Measurements from ENCODE around the gene ADAMTS15.

ADAMTS15 gene

DNA sequence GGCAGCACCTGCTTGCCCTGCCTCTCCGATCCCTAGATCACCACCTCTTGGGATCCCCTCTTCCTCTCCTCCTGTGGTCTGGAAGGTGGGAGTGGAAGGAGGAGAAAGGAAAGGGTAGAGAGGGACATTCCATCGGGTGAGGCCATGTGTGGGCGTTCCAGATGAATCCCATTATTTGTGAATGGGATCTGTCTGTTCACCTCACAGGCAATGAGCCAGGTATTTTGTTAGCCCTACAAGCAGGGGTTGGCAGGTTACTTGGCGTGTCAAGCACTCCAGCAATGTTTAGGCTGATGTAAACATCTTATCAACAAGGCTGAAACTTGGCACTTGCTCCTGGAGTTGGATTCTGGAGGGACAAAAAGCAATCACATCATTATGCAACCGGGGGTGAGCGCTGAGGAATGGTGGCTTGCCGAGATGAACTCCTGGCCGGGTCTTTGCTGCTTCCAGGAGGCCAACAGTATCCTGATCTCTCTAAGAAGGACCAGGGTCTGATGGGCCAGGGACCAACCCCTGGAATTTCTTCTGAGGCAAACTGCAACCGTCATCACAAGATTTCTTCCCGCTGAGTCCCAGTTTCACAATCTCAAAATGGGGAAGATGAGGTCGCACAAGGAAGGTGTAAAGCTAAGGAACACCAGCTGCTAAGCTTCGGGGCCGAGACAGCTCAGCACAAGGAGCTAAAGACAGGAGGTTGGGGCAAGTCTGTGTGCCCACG lies 27.8 kb upstream of the ADAMTS15 start:
- no peak for DNase-seq

DNA sequence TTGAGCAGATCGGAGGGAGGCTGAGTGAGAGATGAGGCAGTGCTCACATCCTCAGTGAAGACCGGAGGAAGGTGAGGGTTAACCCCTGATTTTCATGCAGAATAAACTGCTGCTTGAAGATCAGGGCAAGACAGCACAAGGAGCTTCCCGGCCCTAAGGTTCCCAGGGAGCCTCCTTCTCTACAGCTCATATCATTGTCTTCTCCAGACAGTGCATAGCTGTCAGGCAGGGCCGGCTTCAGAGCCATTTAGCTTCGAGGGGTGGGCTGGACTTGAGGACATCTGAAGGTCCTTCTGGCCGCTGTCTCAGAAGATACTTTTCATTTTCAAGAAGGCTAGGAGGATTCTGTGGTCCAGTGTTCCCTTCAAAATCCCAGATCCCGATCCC lies 27.3 kb upstream of the ADAMTS15 start:
- DNase-seq: no peak

DNA sequence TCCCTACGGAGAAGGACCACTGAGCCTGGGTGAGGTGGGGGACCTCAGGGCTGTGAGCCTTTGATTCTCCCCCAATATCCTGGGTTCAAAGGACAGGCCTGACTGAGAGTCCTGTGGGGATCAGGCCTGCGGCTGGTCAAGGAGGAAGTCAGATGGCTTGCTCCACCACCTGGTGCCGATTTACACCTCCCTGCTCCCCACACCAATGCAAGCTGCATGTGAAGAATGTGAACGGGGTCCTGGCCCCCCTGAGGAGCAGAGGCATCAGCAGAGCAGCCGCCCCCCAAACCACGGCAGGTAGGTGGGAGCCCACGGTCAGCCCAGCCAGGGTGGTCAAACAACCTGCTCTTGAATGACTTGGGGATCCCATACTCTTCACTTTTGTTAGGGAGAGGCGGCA lies 26.7 kb upstream of the ADAMTS15 start:
- no peak for DNase-seq

DNA sequence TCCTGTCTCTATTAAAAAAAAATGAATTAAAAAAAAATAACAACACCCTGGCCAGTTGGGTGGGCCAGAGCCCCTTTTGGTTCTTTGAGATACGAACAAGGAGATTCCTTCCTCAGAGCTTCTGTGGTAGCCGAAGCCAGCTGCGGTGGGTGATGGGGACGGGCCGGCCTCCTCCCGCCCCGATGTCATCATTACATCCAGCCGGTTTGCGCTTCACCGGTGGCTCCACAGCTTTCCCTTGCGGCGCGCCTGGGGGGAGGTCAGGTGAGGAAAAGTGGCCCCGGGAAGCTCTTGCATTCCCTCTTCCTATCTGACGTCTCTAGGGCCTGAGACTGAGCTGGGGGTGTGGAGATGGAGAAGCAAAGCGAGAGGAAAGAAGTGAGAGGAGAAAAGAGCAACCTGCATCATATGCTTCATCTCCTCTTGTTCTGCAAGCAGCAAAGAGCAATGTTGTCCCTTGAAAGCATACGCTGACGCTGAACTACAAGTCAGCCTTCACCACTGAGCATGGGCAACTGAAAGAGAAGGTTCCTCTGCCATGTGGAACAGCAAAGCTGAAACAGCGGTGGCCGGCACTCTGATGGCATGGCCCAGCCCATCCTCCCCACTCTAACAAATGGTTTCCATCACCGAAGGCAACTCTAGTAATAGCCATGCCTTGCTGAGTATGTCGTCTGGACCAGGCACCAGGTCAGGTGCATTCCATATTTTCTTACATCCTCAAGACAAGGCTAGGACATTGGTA lies 26.0 kb upstream of the ADAMTS15 start:
- DNase-seq: no peak

DNA sequence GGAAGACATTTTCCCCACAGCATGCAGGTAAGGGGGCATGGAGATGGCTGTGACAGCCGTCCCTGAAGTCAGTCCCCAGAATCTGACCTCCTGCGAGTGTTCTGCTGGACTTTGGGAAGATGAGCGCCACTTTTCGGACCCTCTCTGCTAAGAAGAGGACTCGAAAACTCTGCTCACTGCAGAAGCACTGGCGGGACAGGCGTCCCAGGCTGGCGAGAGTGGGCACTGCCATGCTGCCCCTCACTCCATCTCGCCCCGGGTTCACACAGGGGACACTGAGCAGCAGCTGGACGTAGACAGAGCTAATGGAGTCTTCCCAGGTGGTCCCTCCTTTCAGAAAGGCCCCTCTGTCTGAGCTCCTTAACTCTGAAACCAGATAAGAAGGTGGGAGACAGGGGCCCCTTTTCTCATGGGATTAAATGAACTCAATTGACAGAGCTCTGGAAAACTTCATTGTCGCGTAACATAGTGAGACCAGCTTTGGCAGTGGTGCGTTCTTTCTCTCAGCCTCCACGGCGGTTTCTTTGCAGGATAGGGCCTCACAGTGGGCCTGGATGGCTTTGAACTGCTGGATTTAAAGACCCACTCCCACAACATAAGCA lies 24.8 kb upstream of the ADAMTS15 start:
- DNase-seq: no peak

DNA sequence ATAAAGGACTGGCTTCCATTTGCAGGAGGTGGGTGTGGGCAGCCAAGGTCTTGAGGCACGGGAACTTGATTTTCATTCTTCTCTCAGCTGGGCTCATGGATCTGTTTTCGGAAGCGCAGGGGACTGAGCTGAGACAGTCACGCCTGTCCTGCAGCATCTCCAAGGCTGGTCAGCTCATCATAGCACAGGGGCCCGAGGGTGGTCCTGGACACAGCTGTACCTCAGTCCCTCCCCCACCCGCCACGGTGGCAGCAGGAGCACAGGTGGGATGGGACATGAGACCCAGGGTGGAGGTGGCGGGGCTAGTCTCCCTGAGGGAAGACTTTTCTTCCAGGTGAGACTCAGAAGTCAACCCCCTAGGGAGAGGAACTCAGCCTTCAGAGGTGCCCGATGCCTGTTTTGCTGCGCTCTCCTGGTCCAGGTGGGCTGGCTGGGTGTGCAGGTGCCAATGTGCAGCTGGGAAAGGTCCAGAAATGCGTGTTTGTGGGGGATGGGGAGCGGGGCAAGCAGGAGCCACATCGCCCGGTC lies 23.8 kb upstream of the ADAMTS15 start:
- DNase-seq: no peak

DNA sequence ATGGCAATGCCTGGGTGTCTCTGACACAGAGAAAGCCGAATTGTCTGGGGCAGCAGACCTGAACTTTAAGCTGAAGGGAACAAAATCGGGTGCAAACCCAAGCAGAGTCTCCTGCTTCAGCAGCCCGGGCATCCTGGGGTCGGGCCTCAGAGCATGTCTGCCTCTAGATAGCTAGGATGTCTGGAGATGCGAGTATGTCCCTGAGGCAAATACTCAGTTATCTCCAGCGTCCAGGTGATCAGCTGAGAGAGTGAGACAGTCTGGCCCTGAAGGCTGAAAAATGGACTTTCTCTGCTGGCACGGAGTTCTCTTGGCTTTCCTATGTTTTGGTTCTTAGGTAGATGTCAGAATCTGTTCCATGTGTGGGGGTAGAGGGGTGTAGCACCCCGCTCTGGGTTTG lies 23.3 kb upstream of the ADAMTS15 start:
- DNase-seq: no peak

DNA sequence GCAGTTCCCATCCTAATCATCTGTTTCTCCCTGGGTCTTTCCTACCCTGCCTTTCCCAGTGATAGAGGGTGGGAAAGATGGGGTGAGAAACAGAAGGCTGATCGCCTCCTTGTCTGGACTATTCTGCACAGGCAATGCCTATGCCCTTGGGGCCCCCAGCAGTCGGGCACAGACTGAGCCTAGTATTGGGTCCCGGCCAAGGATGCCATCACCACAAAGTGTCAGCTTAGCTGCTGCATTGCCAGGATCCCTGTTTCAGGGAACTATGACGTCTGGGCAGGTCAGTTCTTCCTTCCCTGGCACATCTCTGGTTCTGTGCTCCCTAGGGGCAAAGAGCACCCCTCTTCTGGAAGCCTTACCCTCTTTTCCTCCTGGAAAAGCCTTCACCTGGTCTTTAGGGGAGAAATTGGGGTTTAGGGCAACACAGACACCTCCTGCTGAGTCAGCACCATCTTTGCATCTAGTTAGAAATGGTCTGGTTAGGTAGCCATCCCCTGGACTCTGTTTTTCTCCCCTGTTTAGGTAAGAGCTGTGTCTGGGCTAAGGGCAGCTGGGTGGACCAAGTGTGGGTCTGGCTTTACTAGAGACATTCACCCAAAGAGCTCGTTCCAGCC lies 22.1 kb upstream of the ADAMTS15 start:
- DNase-seq: no peak

DNA sequence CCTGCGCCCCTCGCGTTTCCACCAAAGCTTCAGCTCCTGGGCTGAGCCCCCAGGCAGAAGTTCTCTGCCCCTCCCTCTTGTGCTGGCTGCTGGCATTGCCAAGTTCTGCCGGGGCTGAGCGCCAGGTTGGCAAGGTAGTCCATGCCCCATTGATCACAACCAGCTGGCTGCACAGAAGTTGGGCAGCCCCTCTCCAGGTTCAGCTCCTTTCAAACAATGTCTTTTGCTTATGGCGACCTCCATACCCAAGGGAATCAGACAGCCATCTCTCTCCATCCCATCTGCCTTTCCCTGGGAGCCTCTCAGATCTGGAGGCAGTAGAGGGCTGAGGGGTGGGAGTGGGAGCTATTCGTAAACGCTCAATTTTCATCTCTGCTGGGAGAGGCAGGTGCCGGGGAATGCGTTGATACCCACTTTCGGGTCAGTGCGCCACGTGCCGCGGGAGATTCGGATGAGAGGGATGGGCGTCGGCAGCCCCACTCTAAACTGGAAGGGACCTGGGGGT lies 21.6 kb upstream of the ADAMTS15 start:
- no peak for DNase-seq

DNA sequence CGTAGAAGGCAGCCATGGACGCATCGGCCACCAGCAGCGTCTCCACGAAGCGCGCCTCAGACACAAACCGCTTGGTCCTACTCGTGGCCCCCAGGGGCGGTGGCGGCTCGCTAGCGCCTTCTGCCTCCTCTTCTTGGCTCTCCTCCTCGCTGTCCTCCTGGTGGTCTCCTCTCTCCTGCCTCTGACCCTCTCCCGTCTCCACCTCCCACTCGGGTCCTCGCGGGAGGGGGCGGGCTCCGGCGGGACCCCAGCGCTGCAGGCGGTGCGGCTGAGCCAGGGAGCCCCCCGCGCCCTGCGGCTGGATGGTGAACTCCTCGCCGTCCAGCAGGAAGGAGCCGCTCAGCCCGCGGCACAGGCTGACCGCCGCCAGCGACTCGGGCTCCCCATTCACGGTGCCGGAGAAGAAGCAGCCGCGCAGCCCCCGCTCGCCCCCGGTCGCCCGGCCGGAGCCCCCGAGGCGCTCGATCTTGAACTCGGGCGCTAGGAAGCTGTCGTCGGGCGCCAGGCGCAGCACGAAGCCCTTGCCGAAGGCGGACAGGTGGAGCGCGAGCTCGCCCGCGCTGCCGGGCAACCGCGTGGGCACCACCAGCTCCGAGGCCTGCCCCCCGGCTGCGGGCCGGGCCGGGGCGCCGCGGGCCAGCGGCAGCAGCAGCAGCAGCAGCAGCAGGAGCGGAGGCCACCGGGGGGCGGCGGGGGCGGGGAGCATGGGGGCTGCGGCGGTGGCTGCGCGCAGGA lies 20.7 kb upstream of the ADAMTS15 start:
- no peak for DNase-seq

DNA sequence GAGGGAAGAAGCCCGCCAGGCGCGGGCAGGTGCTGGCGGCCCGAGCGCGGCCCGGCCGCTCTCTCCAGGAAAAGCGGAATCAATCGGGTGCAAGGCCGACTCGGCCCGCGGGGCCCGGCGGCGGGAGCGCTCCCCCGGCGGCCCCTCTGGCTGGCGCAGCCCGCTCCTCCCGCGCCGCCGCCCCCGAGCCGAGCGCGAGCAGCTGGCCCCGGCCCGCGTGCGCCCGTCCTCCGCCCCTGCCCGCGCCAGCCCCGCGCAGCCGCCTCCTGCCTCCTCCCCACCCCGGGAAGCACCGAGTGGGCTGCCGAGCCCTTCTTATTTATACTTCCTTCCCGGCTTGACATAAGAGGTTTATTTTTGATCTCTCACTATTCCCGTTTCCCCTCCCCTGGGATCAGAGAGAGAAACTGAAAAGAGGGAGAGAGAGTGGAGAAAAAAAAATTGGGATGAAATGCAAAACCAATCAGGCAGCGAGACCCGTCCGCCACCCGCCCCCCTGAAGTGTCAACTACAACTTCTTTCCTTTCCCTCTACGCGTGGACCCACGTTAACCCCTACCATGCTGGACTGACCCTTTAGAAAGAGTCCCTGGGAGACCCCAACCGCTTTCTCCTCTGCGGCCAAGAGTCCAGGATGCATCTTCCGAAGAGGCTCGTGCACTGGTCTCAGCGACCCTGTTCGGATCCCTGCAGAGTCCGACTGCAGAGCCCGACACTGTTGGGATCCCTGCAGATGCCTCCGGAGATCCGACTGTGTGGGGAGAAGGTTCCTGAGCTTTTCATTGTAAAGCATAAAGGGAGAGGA lies 19.9 kb upstream of the ADAMTS15 start, which contains the start of gene ADAMTS8:
TSS of gene ADAMTS8 (minus strand) at position 294 of the 804 bp plus-strand sequence. CDS start 323 bp downstream, outside the sequence.
- no peak for DNase-seq

DNA sequence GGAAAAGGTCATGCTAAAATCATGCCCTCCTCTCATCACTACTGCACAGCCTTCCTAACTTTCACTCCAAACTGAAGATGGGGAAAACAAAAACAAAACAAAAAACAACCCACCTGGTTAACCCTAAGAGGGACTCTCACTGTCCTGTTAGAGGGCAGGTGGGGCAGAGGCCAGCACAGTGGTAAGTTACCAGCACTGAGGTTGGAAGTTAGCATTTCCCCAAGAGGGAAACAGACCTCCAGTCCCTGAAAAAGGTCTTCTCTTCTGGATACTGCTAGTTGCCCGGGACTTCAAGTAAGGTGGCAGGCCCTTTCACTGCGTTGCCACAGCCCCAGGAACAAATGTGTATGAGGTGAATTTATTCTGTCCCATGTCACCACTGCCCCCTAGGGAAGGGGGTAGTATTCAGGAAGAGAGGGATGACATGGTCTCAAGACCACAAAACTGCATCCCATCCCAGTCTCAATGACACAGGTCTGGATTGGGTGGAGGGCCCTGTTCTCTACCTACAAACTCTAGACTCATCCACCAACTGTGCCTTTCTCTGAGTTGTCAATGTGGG lies 19.2 kb upstream of the ADAMTS15 start:
- DNase-seq: no peak

DNA sequence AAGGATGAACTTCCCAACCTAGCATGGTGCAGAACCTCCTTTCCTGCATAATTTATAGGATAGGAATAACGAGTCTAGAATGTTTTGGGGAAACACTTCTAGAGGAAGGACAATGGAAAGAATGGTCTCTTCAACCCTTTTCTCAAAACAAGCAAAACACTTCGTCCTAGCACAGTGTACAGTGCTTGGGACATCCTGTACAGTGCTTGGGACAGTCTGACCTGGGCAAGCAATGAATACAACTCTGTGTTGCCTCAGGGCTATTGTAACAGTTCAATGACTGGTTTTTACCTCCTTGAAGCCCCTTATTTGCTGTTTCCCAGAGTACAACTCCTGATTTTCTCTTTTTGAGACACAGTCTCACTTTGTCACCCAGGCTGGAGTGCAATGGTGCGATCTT lies 18.5 kb upstream of the ADAMTS15 start:
- no peak for DNase-seq

DNA sequence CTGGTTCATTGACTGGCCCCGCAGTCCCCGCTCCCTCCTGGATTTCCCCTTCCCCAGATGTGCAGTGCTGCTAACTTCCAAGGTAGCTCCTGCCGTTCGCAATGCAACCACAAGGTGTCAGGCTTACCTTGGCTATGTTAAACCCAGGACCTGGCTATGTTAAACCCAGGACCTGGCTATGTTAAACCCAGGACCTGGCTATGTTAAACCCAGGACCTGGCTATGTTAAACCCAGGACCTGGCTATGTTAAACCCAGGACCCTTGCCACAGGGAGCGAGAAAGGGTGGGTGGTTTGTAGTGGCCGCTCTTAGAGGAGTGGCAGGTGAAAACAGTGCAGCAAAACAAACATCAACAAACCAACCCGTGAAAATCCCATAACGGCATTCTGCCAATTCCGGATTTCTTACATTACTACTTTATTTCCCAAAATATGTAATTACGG lies 17.1 kb upstream of the ADAMTS15 start:
- DNase-seq: no peak

DNA sequence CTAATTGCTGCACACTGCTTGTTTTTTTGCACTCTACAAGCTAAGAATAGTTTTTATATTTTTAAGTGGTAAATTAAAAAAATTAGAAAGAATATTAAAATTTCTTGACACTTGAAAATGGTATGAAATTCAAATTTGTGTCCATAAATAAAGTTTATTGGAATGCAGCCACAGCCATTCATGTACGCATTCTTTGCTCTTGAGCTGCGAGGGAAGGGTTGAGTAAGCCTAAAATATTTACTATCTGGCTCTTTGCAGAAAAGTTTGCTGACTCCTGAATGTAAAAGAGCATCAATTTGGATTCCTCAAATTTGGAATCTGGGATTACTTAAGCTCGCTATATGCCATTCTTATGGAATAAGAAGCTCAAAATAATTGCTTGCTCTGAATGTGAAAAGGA lies 16.6 kb upstream of the ADAMTS15 start:
- no peak for DNase-seq

DNA sequence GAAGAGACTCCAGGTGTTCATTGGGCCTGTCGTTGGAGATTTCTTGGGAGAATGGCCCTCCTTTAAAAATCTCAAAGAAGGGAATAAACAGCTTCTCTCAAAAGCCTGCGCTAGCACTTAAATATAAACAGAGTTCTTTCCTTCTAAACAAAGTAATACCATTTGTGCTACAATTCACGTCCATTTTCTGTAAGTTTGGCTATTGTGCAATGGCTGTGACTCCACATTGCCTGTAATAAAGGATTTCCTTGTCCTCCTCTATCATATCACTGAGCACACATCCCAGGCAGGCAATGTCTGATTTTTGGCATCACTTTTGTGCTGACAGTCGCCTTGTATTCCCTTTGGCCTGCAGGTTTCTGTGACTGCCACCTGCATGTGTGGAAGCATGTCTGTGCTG lies 15.1 kb upstream of the ADAMTS15 start:
- DNase-seq: no peak

DNA sequence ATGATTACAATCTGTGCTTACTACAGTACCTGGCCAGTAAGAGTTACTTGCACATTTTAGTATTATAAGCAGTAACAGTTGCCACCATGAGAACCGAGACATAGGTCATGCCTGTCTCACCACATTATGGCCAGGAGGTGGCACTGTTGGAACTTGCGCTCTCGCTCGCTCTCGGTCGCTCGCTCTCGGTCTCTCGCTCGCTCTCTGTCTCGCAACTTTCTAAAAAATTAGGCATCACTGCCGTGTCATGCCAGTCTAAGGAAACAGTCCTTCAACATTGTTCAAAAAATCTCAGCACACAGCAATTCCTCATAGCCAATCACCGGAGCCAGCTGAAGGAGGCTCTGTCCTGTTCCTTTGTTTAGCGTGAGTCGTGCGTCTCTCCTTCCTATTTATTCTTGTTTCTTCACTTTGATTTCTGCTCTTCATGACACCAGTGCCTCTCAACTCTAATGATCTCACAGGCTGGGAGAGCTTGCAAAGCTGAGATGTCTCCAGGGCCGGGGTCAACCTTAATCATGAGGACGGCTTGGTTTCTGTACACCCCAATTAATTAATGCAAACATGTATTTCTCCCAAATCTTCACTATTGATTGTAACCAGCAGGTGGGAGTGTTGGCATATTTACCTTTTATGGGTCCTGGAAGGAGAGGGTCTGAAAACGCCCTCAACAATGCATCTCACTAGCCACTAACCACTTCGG lies 13.8 kb upstream of the ADAMTS15 start:
- DNase-seq: no peak

DNA sequence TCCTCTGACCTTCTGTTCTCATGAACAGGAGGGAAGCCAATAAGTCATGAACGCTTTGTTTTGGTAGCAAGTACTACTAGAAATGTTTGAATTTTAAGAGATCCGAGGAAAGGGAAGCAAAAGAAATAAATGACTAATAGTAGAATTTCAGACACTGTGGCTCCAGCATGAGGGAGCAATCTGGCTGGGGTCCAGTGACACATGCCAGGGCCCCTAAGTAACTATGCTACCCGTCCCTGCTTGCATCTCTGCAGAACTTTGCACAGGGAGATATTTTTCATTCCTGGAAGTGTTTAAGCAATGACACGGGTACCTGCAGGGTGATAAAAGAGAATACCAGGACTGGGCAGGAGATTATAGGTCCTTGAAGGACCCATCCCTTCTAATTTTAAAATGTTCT lies 12.8 kb upstream of the ADAMTS15 start:
- DNase-seq: no peak

DNA sequence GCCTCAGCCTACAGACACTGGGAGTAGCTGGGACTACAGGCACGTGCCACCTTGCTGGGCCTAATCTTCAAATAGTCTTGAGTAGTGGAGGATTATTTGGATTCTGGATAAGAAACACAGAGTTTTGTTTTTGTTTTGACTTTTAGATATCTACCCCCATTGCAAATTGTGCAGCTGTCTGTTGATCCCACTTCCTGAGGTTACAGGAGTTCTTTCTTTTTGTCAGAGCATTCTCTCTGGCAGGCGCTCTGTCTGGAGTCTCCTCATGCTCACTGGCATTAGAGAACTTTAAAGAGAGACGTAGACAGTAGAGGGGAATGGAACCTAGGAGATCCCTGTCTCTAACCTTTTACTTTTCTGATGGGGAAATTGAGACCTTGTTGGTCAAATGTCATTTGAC lies 12.3 kb upstream of the ADAMTS15 start:
- no peak for DNase-seq

DNA sequence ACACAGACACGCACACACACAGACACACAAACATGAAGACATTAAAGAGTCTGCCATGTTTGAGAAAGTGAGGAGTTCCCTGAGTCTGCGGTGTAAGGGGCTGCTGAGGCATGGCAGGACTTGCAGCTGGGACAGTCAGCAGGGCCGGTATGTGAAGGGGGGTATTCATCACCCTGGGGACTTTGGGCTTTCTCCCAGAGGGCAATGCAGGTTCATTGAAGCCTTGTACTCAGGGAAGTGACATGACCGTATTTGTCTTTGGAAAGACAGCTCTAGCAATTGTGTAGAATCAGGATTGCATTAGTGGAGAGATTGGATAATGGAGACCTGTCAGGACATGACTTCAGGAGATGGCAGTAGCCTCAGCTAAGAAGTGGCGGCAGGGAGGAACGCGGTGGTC lies 10.6 kb upstream of the ADAMTS15 start:
- DNase-seq: no peak

All from cortex of kidney (tissue), 1 donor.